Erythroblast (primary cell): ENCODE measurements around the gene UNK.

ENCODE experiments used
- GATA1 ChIP-seq: IDR thresholded peaks from 2 replicates; pipeline ENCODE4 v1.6.1; 2011; ENCODE audit warnings: low read depth, mild to moderate bottlenecking, control low read depth, low read length, moderate library complexity
- POLR2A ChIP-seq: IDR thresholded peaks from 2 replicates; pipeline ENCODE4 v1.6.1; 2011; ENCODE audit warnings: mild to moderate bottlenecking, low read length

GRCh38 chr17:75814021-75814395, 29.4 kb downstream of the UNK start:
- TF ChIP-seq POLR2A = no peak
- TF ChIP-seq GATA1 = no peak
